ENCODE data around the gene IFT20. TPM values are rescaled to one million over a fixed set of nuclear protein-coding genes. Genes with fewer than 3 reads are reported as not detected.

The IFT20 gene
- total and polyA plus RNA-seq, 3 experiments from 2014 or later, result 26.0 to 44.5 (median 29.4) TPM

- POLR2A ChIA-PET, result no interaction called here
- no peaks in the 10 kb centered on the region for H3K9me3 Mint-ChIP-seq
- peaks cover 10 to 16% (median 15%) of the 10 kb centered on the region in 3 donors for H3K4me1 Mint-ChIP-seq
- no peak overlapping the region for H3K4me3 ChIP-seq (ENCODE audit: low read length)
- H3K36me3 Mint-ChIP-seq, result peaks cover 5 to 32% (median 5%) of the 10 kb centered on the region in 3 donors
- no peak overlapping the region for H3K4me3 Mint-ChIP-seq
- no peaks in the 10 kb centered on the region for H3K27me3 Mint-ChIP-seq
- peaks cover 7% of the 10 kb centered on the region for H3K4me1 ChIP-seq (ENCODE audit: insufficient read depth, low read length)
- H3K9me3 ChIP-seq (ENCODE audit: low read length), result no peaks in the 10 kb centered on the region
- no peaks in the 10 kb centered on the region for H3K27me3 ChIP-seq (ENCODE audit: insufficient read depth, low read length, poor library complexity, severe bottlenecking)
- H3K36me3 ChIP-seq (ENCODE audit: insufficient read depth, low read length), result peaks cover 12% of the 10 kb centered on the region
- no peak overlapping the region for H3K27ac Mint-ChIP-seq
- CTCF ChIA-PET, result no interaction called here
- no peak overlapping the region for H3K27ac ChIP-seq (ENCODE audit: low read depth, low read length)
- no peak for DNase-seq
Observed at GRCh38 chr17:28324267-28324745, 11.0 kb downstream of the IFT20 start.

- no peak overlapping the region for H3K4me3 ChIP-seq (ENCODE audit: low read length)
- ChIA-PET POLR2A (interaction anchor here (1.8 kb wide), 1 partner anchor 15 kb away, joined by 6 read pairs; the partner anchor contains the start of genes IFT20 and TNFAIP1), CTCF (interaction anchor here (0.8 to 1.5 kb wide), 2 partner anchors 15 to 16 kb away, joined by 3 read pairs; partner anchors contain the start of genes IFT20 and TNFAIP1)
- H3K27ac Mint-ChIP-seq, result peak overlapping the region in 6 of 8 donors; percentile 18 to 95 (median 48)
- peaks cover 20 to 30% (median 24%) of the 10 kb centered on the region in 3 donors for H3K4me1 Mint-ChIP-seq
- no peak overlapping the region for H3K27ac ChIP-seq (ENCODE audit: low read depth, low read length)
- no peaks in the 10 kb centered on the region for H3K9me3 ChIP-seq (ENCODE audit: low read length)
- H3K36me3 ChIP-seq (ENCODE audit: insufficient read depth, low read length), result no peaks in the 10 kb centered on the region
- H3K4me3 Mint-ChIP-seq, result peak overlapping the region; percentile 85 to 93 (median 88)
- H3K27me3 ChIP-seq (ENCODE audit: insufficient read depth, low read length, poor library complexity, severe bottlenecking), result no peaks in the 10 kb centered on the region
- H3K9me3 Mint-ChIP-seq, result no peaks in the 10 kb centered on the region
- H3K36me3 Mint-ChIP-seq, result peaks cover 0 to 3% (median 2%) of the 10 kb centered on the region in 3 donors
- H3K27me3 Mint-ChIP-seq, result peaks cover 0 to 2% of the 10 kb centered on the region in 2 donors
- DNase-seq, result no peak
- H3K4me1 ChIP-seq (ENCODE audit: insufficient read depth, low read length), result peaks cover 15% of the 10 kb centered on the region
Observed at GRCh38 chr17:28320215-28321061, 14.8 kb downstream of the IFT20 start.

- H3K36me3 Mint-ChIP-seq, result peaks cover 0 to 2% (median 2%) of the 10 kb centered on the region in 3 donors
- H3K27ac Mint-ChIP-seq, result peak overlapping the region in 7 of 8 donors; percentile 32 to 92 (median 85)
- ChIA-PET POLR2A (interaction anchor here (1.8 kb wide), 1 partner anchor 16 kb away, joined by 6 read pairs; the partner anchor contains the start of genes IFT20 and TNFAIP1), CTCF (interaction anchor here (1.0 to 1.7 kb wide), 3 partner anchors 14 to 97 kb away, joined by 3 to 5 read pairs (median 4); no protein-coding TSS in a partner anchor)
- Histone ChIP-seq H3K36me3 (ENCODE audit: insufficient read depth, low read length) (no peaks in the 10 kb centered on the region), H3K4me1 (ENCODE audit: insufficient read depth, low read length) (peaks cover 15% of the 10 kb centered on the region), H3K27me3 (ENCODE audit: insufficient read depth, low read length, poor library complexity, severe bottlenecking) (no peaks in the 10 kb centered on the region), H3K9me3 (ENCODE audit: low read length) (no peaks in the 10 kb centered on the region), H3K27ac (ENCODE audit: low read depth, low read length) (peak overlapping the region; percentile 58), H3K4me3 (ENCODE audit: low read length) (peak overlapping the region; percentile 70)
- no peaks in the 10 kb centered on the region for H3K9me3 Mint-ChIP-seq
- peak overlapping the region; percentile 85 to 93 (median 88) for H3K4me3 Mint-ChIP-seq
- DNase-seq, result no peak
- H3K4me1 Mint-ChIP-seq, result peaks cover 20 to 30% (median 24%) of the 10 kb centered on the region in 3 donors
- peaks cover 0 to 2% of the 10 kb centered on the region in 2 donors for H3K27me3 Mint-ChIP-seq
Observed at GRCh38 chr17:28319598-28319935, 15.7 kb downstream of the IFT20 start.

- H3K27ac ChIP-seq (ENCODE audit: low read depth, low read length), result peak within 1 kb of the TSS; percentile 58
Observed at GRCh38 chr17:28318759-28319597, 16.3 kb downstream of the IFT20 start, which contains the start of gene TMEM97. TMEM97 (plus strand) TSS chr17:28319200; CDS start chr17:28319240, 40 bp downstream.

GRCh38 chr17:28317966-28318758 is 17.1 kb downstream of the IFT20 start:
- DNase-seq, result peak in 1 of 5 donors; percentile 19
- H3K4me1 Mint-ChIP-seq, result peaks cover 20 to 30% (median 24%) of the 10 kb centered on the region in 3 donors
- peaks cover 0 to 2% (median 2%) of the 10 kb centered on the region in 3 donors for H3K36me3 Mint-ChIP-seq
- peaks cover 15% of the 10 kb centered on the region for H3K4me1 ChIP-seq (ENCODE audit: insufficient read depth, low read length)
- no peaks in the 10 kb centered on the region for H3K27me3 ChIP-seq (ENCODE audit: insufficient read depth, low read length, poor library complexity, severe bottlenecking)
- H3K36me3 ChIP-seq (ENCODE audit: insufficient read depth, low read length), result no peaks in the 10 kb centered on the region
- no peaks in the 10 kb centered on the region for H3K9me3 Mint-ChIP-seq
- no peaks in the 10 kb centered on the region for H3K9me3 ChIP-seq (ENCODE audit: low read length)
- H3K4me3 Mint-ChIP-seq, result peak overlapping the region; percentile 85 to 93 (median 88)
- peak overlapping the region; percentile 70 for H3K4me3 ChIP-seq (ENCODE audit: low read length)
- H3K27ac ChIP-seq (ENCODE audit: low read depth, low read length), result peak overlapping the region; percentile 47
- H3K27me3 Mint-ChIP-seq, result peaks cover 0 to 2% of the 10 kb centered on the region in 2 donors
- peak overlapping the region in 6 of 8 donors; percentile 14 to 86 (median 30) for H3K27ac Mint-ChIP-seq
- ChIA-PET POLR2A (interaction anchor here (1.0 to 1.2 kb wide), 2 partner anchors 17 to 510 kb away, joined by 4 to 5 read pairs; partner anchors contain the start of genes IFT20 and TNFAIP1), CTCF (interaction anchor here (0.6 to 1.8 kb wide), 5 partner anchors 13 to 533 kb away, joined by 4 to 6 read pairs (median 5); partner anchors contain the start of gene POLDIP2)

More at GRCh38 chr17:28318759-28319597, 16.3 kb downstream of the IFT20 start, which contains the start of gene TMEM97:
- peak within 1 kb of the TSS; percentile 15 to 95 (median 80) for H3K27ac Mint-ChIP-seq
- Histone ChIP-seq H3K27me3 (ENCODE audit: insufficient read depth, low read length, poor library complexity, severe bottlenecking) (no peaks in the 10 kb centered on the region), H3K36me3 (ENCODE audit: insufficient read depth, low read length) (no peaks in the 10 kb centered on the region), H3K4me3 (ENCODE audit: low read length) (peak within 1 kb of the TSS; percentile 70), H3K4me1 (ENCODE audit: insufficient read depth, low read length) (peaks cover 15% of the 10 kb centered on the region), H3K9me3 (ENCODE audit: low read length) (no peaks in the 10 kb centered on the region)
- peaks cover 0 to 2% of the 10 kb centered on the region in 2 donors for H3K27me3 Mint-ChIP-seq
- H3K9me3 Mint-ChIP-seq, result no peaks in the 10 kb centered on the region
- H3K4me3 Mint-ChIP-seq, result peak within 1 kb of the TSS; percentile 85 to 93 (median 88)
- peak; percentile 92 to 97 (median 94) for DNase-seq
- H3K36me3 Mint-ChIP-seq, result peaks cover 0 to 2% (median 2%) of the 10 kb centered on the region in 3 donors
- ChIA-PET POLR2A (interaction anchor here (1.0 to 1.8 kb wide), 3 partner anchors 16 to 511 kb away, joined by 4 to 6 read pairs (median 5); partner anchors contain the start of genes IFT20 and TNFAIP1), CTCF (interaction anchor here (0.6 to 1.8 kb wide), 6 partner anchors 12 to 533 kb away, joined by 3 to 5 read pairs (median 4); partner anchors contain the start of gene POLDIP2)
- peaks cover 20 to 30% (median 24%) of the 10 kb centered on the region in 3 donors for H3K4me1 Mint-ChIP-seq

GRCh38 chr17:28317099-28317965 is 17.9 kb downstream of the IFT20 start:
- peak overlapping the region; percentile 70 for H3K4me3 ChIP-seq (ENCODE audit: low read length)
- peaks cover 15% of the 10 kb centered on the region for H3K4me1 ChIP-seq (ENCODE audit: insufficient read depth, low read length)
- H3K27me3 ChIP-seq (ENCODE audit: insufficient read depth, low read length, poor library complexity, severe bottlenecking), result no peaks in the 10 kb centered on the region
- H3K4me3 Mint-ChIP-seq, result peak overlapping the region; percentile 43 to 89 (median 87)
- no peaks in the 10 kb centered on the region for H3K9me3 Mint-ChIP-seq
- peaks cover 0 to 2% (median 2%) of the 10 kb centered on the region in 3 donors for H3K36me3 Mint-ChIP-seq
- peaks cover 0 to 2% of the 10 kb centered on the region in 2 donors for H3K27me3 Mint-ChIP-seq
- H3K4me1 Mint-ChIP-seq, result peaks cover 20 to 30% (median 24%) of the 10 kb centered on the region in 3 donors
- peak overlapping the region in 3 of 8 donors; percentile 32 to 86 (median 40) for H3K27ac Mint-ChIP-seq
- H3K36me3 ChIP-seq (ENCODE audit: insufficient read depth, low read length), result no peaks in the 10 kb centered on the region
- DNase-seq, result no peak
- H3K27ac ChIP-seq (ENCODE audit: low read depth, low read length), result no peak overlapping the region
- H3K9me3 ChIP-seq (ENCODE audit: low read length), result no peaks in the 10 kb centered on the region
- POLR2A ChIA-PET, result interaction anchor here (1.0 kb wide), 1 partner anchor 41 kb away, joined by 3 read pairs; no protein-coding TSS in a partner anchor
- CTCF ChIA-PET, result interaction anchor here (1.0 to 1.8 kb wide), 3 partner anchors 14 to 65 kb away, joined by 4 to 6 read pairs (median 5); partner anchors contain the start of gene POLDIP2
